Nephron progenitor cell (in vitro differentiated cells): ENCODE results near the gene MED17.

ENCODE experiments used
- DNase-seq: peaks from one replicate; pipeline ENCODE4 v3.0.0; 2021
- H3K27ac Mint-ChIP-seq: 2 replicates; pipeline ENCODE4 v1.8.0; 2021; ENCODE audit warnings: mild to moderate bottlenecking, moderate library complexity, mixed read lengths
- H3K27me3 Mint-ChIP-seq: 2 replicates; pipeline ENCODE4 v1.8.0; 2021; ENCODE audit warnings: mild to moderate bottlenecking, low read depth, mixed read lengths; ENCODE audit not compliant: poor library complexity
- H3K36me3 Mint-ChIP-seq: 2 replicates; pipeline ENCODE4 v1.8.0; 2021; ENCODE audit warnings: low read depth, mixed read lengths
- H3K4me1 Mint-ChIP-seq: 2 replicates; pipeline ENCODE4 v1.8.0; 2021; ENCODE audit warnings: mixed read lengths
- H3K4me3 Mint-ChIP-seq: 2 replicates; pipeline ENCODE4 v1.8.0; 2021; ENCODE audit warnings: mild to moderate bottlenecking, moderate library complexity, mixed read lengths
- H3K9me3 Mint-ChIP-seq: 2 replicates; pipeline ENCODE4 v1.8.0; 2021; ENCODE audit warnings: mild to moderate bottlenecking, moderate library complexity, mixed read lengths
- CTCF ChIP-seq: fragments of 200-600 bp; sonication (generic); IDR thresholded peaks from 2 replicates; pipeline ENCODE4 v1.5.0; 2021; ENCODE audit warnings: antibody characterized with exemption

Gene MED17

GRCh38 chr11:93842461-93842860 lies 58.4 kb downstream of the MED17 start:
- no peaks in the 10 kb centered on the region for H3K27me3 Mint-ChIP-seq
- H3K27ac Mint-ChIP-seq, result no peak overlapping the region
- H3K4me1 Mint-ChIP-seq, result no peaks in the 10 kb centered on the region
- H3K4me3 Mint-ChIP-seq, result no peak overlapping the region
- no peaks in the 10 kb centered on the region for H3K9me3 Mint-ChIP-seq
- H3K36me3 Mint-ChIP-seq, result no peaks in the 10 kb centered on the region
- no peak for DNase-seq
- no peak for TF ChIP-seq CTCF

DNA sequence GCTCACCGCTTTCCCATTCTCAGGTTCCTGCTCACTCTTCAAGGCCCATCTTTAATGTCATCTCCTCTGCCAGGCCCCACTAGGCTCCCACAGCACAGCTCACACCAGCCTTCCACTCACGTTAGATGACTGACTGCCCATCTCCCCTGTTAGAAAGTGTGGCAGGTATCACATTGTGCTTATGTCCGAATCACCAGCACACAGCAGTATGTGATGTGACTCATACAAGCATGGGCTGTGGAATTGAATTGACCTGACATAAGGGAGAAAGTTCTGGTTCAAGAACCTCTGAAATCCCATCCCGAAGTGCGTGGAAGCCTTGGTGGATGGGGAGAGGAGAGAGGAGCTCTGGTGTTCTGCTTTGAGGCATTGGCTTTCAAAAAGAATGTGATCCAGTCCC lies 59.8 kb downstream of the MED17 start:
- H3K27me3 Mint-ChIP-seq, result no peaks in the 10 kb centered on the region
- H3K27ac Mint-ChIP-seq, result no peak overlapping the region
- H3K9me3 Mint-ChIP-seq, result no peaks in the 10 kb centered on the region
- no peaks in the 10 kb centered on the region for H3K4me1 Mint-ChIP-seq
- TF ChIP-seq CTCF, result no peak
- no peaks in the 10 kb centered on the region for H3K36me3 Mint-ChIP-seq
- no peak for DNase-seq
- H3K4me3 Mint-ChIP-seq, result no peak overlapping the region

- TF ChIP-seq CTCF, result no peak
- DNase-seq, result no peak
- H3K4me1 Mint-ChIP-seq, result no peaks in the 10 kb centered on the region
- no peak overlapping the region for H3K27ac Mint-ChIP-seq
- no peaks in the 10 kb centered on the region for H3K27me3 Mint-ChIP-seq
- no peak overlapping the region for H3K4me3 Mint-ChIP-seq
- no peaks in the 10 kb centered on the region for H3K36me3 Mint-ChIP-seq
- no peaks in the 10 kb centered on the region for H3K9me3 Mint-ChIP-seq
These were observed 60.5 kb downstream of the MED17 start for GRCh38 chr11:93844568-93844967.

DNA sequence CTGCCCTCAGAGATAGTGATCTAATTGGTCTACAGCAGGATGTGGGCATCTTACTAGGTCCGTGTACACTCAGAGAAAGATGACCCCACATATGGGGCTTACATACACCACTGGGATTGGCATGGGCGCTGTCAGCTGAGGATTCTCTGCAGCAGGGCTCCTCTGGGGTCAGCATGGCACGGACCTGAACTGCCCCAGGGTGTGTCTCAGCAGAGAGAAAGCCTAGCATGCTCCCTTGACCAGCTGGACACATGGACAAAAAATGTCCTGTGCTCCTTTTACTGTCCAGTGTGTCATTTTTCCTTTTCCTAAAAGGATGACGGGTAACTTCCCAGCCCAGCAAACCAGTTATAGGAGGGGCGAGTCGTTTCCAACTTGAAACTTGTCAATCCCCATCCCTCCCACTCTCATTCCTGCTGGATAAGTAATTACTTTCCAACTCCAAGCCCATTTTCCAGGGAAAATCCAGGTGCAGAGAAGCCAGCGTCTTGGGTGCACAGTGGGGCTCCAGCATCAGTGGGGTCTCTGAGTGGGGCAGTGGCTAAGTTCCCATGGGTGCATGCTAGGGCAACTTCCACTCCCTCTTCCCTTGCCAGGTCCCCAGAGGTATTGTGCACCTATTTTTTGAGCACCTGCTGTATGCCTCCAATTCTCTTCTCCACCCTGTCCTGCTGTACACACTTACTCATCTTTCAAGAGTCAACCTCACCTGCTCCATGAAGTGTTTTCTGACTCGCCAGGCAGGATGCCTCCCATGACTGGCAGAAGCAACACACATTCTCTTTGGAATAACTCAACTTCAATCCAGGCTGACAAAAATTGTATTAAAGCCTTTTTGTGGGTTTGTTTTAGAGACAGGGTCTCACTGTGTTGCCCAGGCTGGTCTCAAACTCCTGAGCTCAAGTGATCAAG lies 61.4 kb downstream of the MED17 start:
- no peak for DNase-seq
- no peaks in the 10 kb centered on the region for H3K36me3 Mint-ChIP-seq
- H3K4me3 Mint-ChIP-seq, result no peak overlapping the region
- H3K27me3 Mint-ChIP-seq, result no peaks in the 10 kb centered on the region
- H3K27ac Mint-ChIP-seq, result no peak overlapping the region
- H3K4me1 Mint-ChIP-seq, result no peaks in the 10 kb centered on the region
- H3K9me3 Mint-ChIP-seq, result no peaks in the 10 kb centered on the region
- TF ChIP-seq CTCF, result no peak

DNA sequence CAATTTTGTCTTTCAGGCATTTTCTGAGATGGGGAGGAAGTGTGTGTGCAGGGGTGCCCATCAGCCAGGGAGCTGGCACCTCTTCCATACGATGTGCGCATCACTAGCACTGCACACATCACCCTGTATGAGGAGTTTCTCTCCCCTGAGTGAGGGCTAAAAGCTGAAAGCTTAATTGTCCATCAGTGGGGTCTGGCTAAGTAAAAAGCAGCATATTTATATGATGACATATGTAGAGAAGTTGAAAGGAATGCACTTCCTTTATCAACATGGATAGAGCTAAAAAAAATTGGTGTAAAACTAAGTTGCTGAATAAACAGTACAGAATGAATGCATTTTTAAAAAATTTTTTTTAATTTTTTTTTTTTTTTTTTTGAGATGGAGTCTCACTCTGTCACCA lies 62.3 kb downstream of the MED17 start:
- Mint-ChIP-seq H3K4me1 (no peaks in the 10 kb centered on the region), H3K36me3 (no peaks in the 10 kb centered on the region), H3K9me3 (no peaks in the 10 kb centered on the region), H3K4me3 (no peak overlapping the region), H3K27me3 (no peaks in the 10 kb centered on the region), H3K27ac (no peak overlapping the region)
- no peak for TF ChIP-seq CTCF
- no peak for DNase-seq

DNA sequence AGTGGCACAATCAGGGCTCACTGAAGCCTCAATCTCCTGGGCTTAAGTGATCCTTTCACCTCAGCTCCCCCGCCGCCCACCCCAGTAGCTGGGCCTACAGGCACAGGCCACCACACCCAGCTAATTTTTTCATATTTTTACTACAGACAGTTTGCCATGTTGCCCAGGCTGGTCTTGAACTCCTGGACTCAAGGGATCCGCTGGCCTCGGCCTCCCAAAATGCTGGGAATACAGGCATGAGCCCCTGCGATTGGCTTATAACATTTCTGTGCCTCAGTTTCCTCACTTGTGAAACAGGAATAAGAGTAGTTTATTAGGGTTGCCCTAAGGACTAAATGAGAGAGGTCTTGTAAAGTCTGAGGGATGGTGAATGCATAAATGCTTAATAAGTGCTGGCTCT lies 65.1 kb downstream of the MED17 start:
- DNase-seq, result no peak

More for the DNA sequence above, 65.1 kb downstream of the MED17 start:
- H3K4me1 Mint-ChIP-seq, result peaks cover 12% of the 10 kb centered on the region
- no peak overlapping the region for H3K4me3 Mint-ChIP-seq
- H3K36me3 Mint-ChIP-seq, result no peaks in the 10 kb centered on the region
- TF ChIP-seq CTCF, result no peak
- H3K27me3 Mint-ChIP-seq, result no peaks in the 10 kb centered on the region
- peak overlapping the region; percentile 71 for H3K27ac Mint-ChIP-seq
- no peaks in the 10 kb centered on the region for H3K9me3 Mint-ChIP-seq
